Measurements from ENCODE around the gene CAMK2D.
A peak's percentile ranks its signal among the peaks of the same experiment; 100 is the strongest.

Gene CAMK2D

GRCh38 chr4:113675731-113676697 lies 85.5 kb downstream of the CAMK2D start:
- no peak overlapping the region for H3K14ac ChIP-seq (ENCODE audit: low read length)

GRCh38 chr4:113674733-113675132 lies 86.8 kb downstream of the CAMK2D start:
- no peak overlapping the region for H3K14ac ChIP-seq (ENCODE audit: low read length)
- H2BK12ac ChIP-seq (ENCODE audit: low read length): no peak overlapping the region
- no peaks in the 10 kb centered on the region for H3K9me3 ChIP-seq (ENCODE audit: insufficient read depth, low read depth, low read length)
- no CpG with 5 or more reads among the region's 2 CpGs for WGBS (ENCODE audit: extremely low coverage, insufficient coverage, insufficient read length)
- no peak overlapping the region for H3K18ac ChIP-seq (ENCODE audit: low read length)
- H2AFZ ChIP-seq (ENCODE audit: insufficient read depth, low read length, poor library complexity): no peak overlapping the region
- DNase-seq: no peak
- no peak overlapping the region for H4K12ac ChIP-seq (ENCODE audit: low read depth, low read length)
- no peak overlapping the region for H2BK5ac ChIP-seq (ENCODE audit: low read depth, low read length, poor library complexity)
- H3K4ac ChIP-seq (ENCODE audit: low read depth, low read length): no peak overlapping the region
- H3K4me3 ChIP-seq (ENCODE audit: low read depth, low read length): no peak overlapping the region
- H3K4me1 ChIP-seq (ENCODE audit: control insufficient read depth in 1 of 2, insufficient read depth in 2 of 2, low read length in 2 of 2): peaks cover 5% of the 10 kb centered on the region in 2 experiments
- H4K91ac ChIP-seq (ENCODE audit: low read depth, low read length): no peak overlapping the region
- H4K8ac ChIP-seq (ENCODE audit: low read depth, low read length): no peak overlapping the region
- no peak overlapping the region for H2BK120ac ChIP-seq (ENCODE audit: insufficient read depth, low read length, poor library complexity)
- no peak overlapping the region for H3K27ac ChIP-seq (ENCODE audit: low read depth, low read length)
- H3K79me1 ChIP-seq (ENCODE audit: low read length): no peaks in the 10 kb centered on the region
- H3K27me3 ChIP-seq (ENCODE audit: insufficient read depth, low read length): no peaks in the 10 kb centered on the region
- H2AK5ac ChIP-seq (ENCODE audit: low read length): no peak overlapping the region
- H3K79me2 ChIP-seq (ENCODE audit: control insufficient read depth, insufficient read depth, low read length, poor library complexity): no peaks in the 10 kb centered on the region
- H3K9ac ChIP-seq (ENCODE audit: low read length): no peak overlapping the region
- no peak overlapping the region for H3K23ac ChIP-seq (ENCODE audit: low read length)
- no peak overlapping the region for H3K4me2 ChIP-seq (ENCODE audit: low read length)
- H3K36me3 ChIP-seq (ENCODE audit: control insufficient read depth in 1 of 2, insufficient read depth in 2 of 2, low read length in 2 of 2): no peaks in the 10 kb centered on the region

More at GRCh38 chr4:113675731-113676697, 85.5 kb downstream of the CAMK2D start:
- no peak overlapping the region for H3K9ac ChIP-seq (ENCODE audit: low read length)
- H3K9me3 ChIP-seq (ENCODE audit: insufficient read depth, low read depth, low read length): no peaks in the 10 kb centered on the region
- no peak overlapping the region for H2BK12ac ChIP-seq (ENCODE audit: low read length)
- H3K79me2 ChIP-seq (ENCODE audit: control insufficient read depth, insufficient read depth, low read length, poor library complexity): no peaks in the 10 kb centered on the region
- H3K27ac ChIP-seq (ENCODE audit: low read depth, low read length): no peak overlapping the region
- no peak overlapping the region for H2AK5ac ChIP-seq (ENCODE audit: low read length)
- H3K18ac ChIP-seq (ENCODE audit: low read length): no peak overlapping the region
- no peak overlapping the region for H2BK5ac ChIP-seq (ENCODE audit: low read depth, low read length, poor library complexity)
- DNase-seq: no peak
- H3K27me3 ChIP-seq (ENCODE audit: insufficient read depth, low read length): no peaks in the 10 kb centered on the region
- no peak overlapping the region for H3K4me3 ChIP-seq (ENCODE audit: low read depth, low read length)
- H3K79me1 ChIP-seq (ENCODE audit: low read length): no peaks in the 10 kb centered on the region
- H2AFZ ChIP-seq (ENCODE audit: insufficient read depth, low read length, poor library complexity): no peak overlapping the region
- no peaks in the 10 kb centered on the region for H3K36me3 ChIP-seq (ENCODE audit: control insufficient read depth in 1 of 2, insufficient read depth in 2 of 2, low read length in 2 of 2)
- no peak overlapping the region for H2BK120ac ChIP-seq (ENCODE audit: insufficient read depth, low read length, poor library complexity)
- H4K8ac ChIP-seq (ENCODE audit: low read depth, low read length): no peak overlapping the region
- WGBS (ENCODE audit: extremely low coverage, insufficient coverage, insufficient read length): no CpG with 5 or more reads among the region's 2 CpGs
- no peak overlapping the region for H3K4ac ChIP-seq (ENCODE audit: low read depth, low read length)
- H3K4me1 ChIP-seq (ENCODE audit: control insufficient read depth in 1 of 2, insufficient read depth in 2 of 2, low read length in 2 of 2): peaks cover 5% of the 10 kb centered on the region in 2 experiments
- no peak overlapping the region for H4K12ac ChIP-seq (ENCODE audit: low read depth, low read length)
- H3K4me2 ChIP-seq (ENCODE audit: low read length): no peak overlapping the region
- no peak overlapping the region for H3K23ac ChIP-seq (ENCODE audit: low read length)
- no peak overlapping the region for H4K91ac ChIP-seq (ENCODE audit: low read depth, low read length)

GRCh38 chr4:113674251-113674650 lies 87.3 kb downstream of the CAMK2D start:
- WGBS (ENCODE audit: extremely low coverage, insufficient coverage, insufficient read length): no CpG with 5 or more reads among the region's 1 CpG
- Histone ChIP-seq H3K4me3 (ENCODE audit: low read depth, low read length) (no peak overlapping the region), H2BK12ac (ENCODE audit: low read length) (no peak overlapping the region), H3K4me2 (ENCODE audit: low read length) (no peak overlapping the region), H3K27ac (ENCODE audit: low read depth, low read length) (no peak overlapping the region), H2BK120ac (ENCODE audit: insufficient read depth, low read length, poor library complexity) (no peak overlapping the region), H3K79me2 (ENCODE audit: control insufficient read depth, insufficient read depth, low read length, poor library complexity) (no peaks in the 10 kb centered on the region), H3K36me3 (ENCODE audit: control insufficient read depth in 1 of 2, insufficient read depth in 2 of 2, low read length in 2 of 2) (no peaks in the 10 kb centered on the region), H2BK5ac (ENCODE audit: low read depth, low read length, poor library complexity) (no peak overlapping the region), H3K14ac (ENCODE audit: low read length) (no peak overlapping the region), H2AK5ac (ENCODE audit: low read length) (no peak overlapping the region), H4K91ac (ENCODE audit: low read depth, low read length) (no peak overlapping the region), H3K23ac (ENCODE audit: low read length) (no peak overlapping the region), H3K79me1 (ENCODE audit: low read length) (no peaks in the 10 kb centered on the region), H3K4ac (ENCODE audit: low read depth, low read length) (no peak overlapping the region), H2AFZ (ENCODE audit: insufficient read depth, low read length, poor library complexity) (no peak overlapping the region), H4K12ac (ENCODE audit: low read depth, low read length) (no peak overlapping the region), H3K9me3 (ENCODE audit: insufficient read depth, low read depth, low read length) (no peaks in the 10 kb centered on the region), H3K27me3 (ENCODE audit: insufficient read depth, low read length) (no peaks in the 10 kb centered on the region), H3K4me1 (ENCODE audit: control insufficient read depth in 1 of 2, insufficient read depth in 2 of 2, low read length in 2 of 2) (peaks cover 5% of the 10 kb centered on the region in 2 experiments), H4K8ac (ENCODE audit: low read depth, low read length) (no peak overlapping the region), H3K9ac (ENCODE audit: low read length) (no peak overlapping the region), H3K18ac (ENCODE audit: low read length) (no peak overlapping the region)
- DNase-seq: no peak

GRCh38 chr4:113673450-113673849 lies 88.1 kb downstream of the CAMK2D start:
- H3K79me1 ChIP-seq (ENCODE audit: low read length): no peaks in the 10 kb centered on the region
- no peak overlapping the region for H4K12ac ChIP-seq (ENCODE audit: low read depth, low read length)
- no peaks in the 10 kb centered on the region for H3K9me3 ChIP-seq (ENCODE audit: insufficient read depth, low read depth, low read length)
- no peak overlapping the region for H2BK5ac ChIP-seq (ENCODE audit: low read depth, low read length, poor library complexity)
- no peak overlapping the region for H3K23ac ChIP-seq (ENCODE audit: low read length)
- no CpG with 5 or more reads among the region's 2 CpGs for WGBS (ENCODE audit: extremely low coverage, insufficient coverage, insufficient read length)
- H2BK120ac ChIP-seq (ENCODE audit: insufficient read depth, low read length, poor library complexity): no peak overlapping the region
- no peak overlapping the region for H3K4me2 ChIP-seq (ENCODE audit: low read length)
- H2BK12ac ChIP-seq (ENCODE audit: low read length): no peak overlapping the region
- H4K8ac ChIP-seq (ENCODE audit: low read depth, low read length): peak overlapping the region; percentile 16
- H3K4me1 ChIP-seq (ENCODE audit: control insufficient read depth in 1 of 2, insufficient read depth in 2 of 2, low read length in 2 of 2): peaks cover 5% of the 10 kb centered on the region in 2 experiments
- H3K9ac ChIP-seq (ENCODE audit: low read length): no peak overlapping the region
- no peaks in the 10 kb centered on the region for H3K79me2 ChIP-seq (ENCODE audit: control insufficient read depth, insufficient read depth, low read length, poor library complexity)
- H2AK5ac ChIP-seq (ENCODE audit: low read length): no peak overlapping the region
- no peak for DNase-seq
- H3K4ac ChIP-seq (ENCODE audit: low read depth, low read length): no peak overlapping the region
- H3K27ac ChIP-seq (ENCODE audit: low read depth, low read length): no peak overlapping the region
- H4K91ac ChIP-seq (ENCODE audit: low read depth, low read length): no peak overlapping the region
- H3K14ac ChIP-seq (ENCODE audit: low read length): no peak overlapping the region
- no peak overlapping the region for H3K4me3 ChIP-seq (ENCODE audit: low read depth, low read length)
- H3K18ac ChIP-seq (ENCODE audit: low read length): no peak overlapping the region
- no peaks in the 10 kb centered on the region for H3K27me3 ChIP-seq (ENCODE audit: insufficient read depth, low read length)
- H2AFZ ChIP-seq (ENCODE audit: insufficient read depth, low read length, poor library complexity): no peak overlapping the region
- H3K36me3 ChIP-seq (ENCODE audit: control insufficient read depth in 1 of 2, insufficient read depth in 2 of 2, low read length in 2 of 2): no peaks in the 10 kb centered on the region

All from trophoblast cell (in vitro differentiated cells and primary cell).